ENCODE results near the gene PRRC2B. TPM values are rescaled to one million over a fixed set of nuclear protein-coding genes. Genes with fewer than 3 reads are reported as not detected.

The PRRC2B gene
- total RNA-seq, 2 donors from 2014 or later, result 94.7 to 197 TPM

DNA sequence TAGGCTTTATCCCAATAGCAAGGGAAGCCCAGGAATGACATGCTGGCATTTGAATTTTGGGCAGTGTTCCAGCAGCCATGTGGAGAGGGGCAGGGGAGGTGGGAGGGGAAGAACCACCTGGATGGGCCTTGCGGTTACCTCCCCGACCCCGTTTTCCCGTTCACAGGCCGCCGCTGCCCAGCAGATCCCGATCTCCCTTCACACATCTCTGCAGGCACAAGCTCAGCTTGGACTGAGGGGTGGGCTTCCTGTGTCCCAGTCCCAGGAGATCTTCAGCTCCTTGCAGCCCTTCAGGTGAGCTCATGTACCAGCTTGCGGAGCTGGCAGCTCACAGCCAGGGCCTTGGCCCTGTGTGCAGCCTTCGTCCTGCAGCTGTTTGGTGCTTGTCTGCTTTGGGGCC lies 93.1 kb downstream of the PRRC2B start:
- intact Hi-C loops (cut with DNase I), result no loop called here
- Histone ChIP-seq H3K36me3 (peaks cover 30 to 44% of the 10 kb centered on the region in 2 donors), H3K27ac (peak overlapping the region in 1 of 2 donors; percentile 14), H3K27me3 (replicated peaks; ENCODE audit: insufficient read depth) (no peaks in the 10 kb centered on the region), H3K4me3 (no peak overlapping the region), H3K9me3 (no peaks in the 10 kb centered on the region), H3K4me1 (replicated peaks) (peaks cover 16% of the 10 kb centered on the region)
- 55% methylated on average over 9 of the region's 9 CpGs for whole genome bisulfite sequencing
- DNase-seq (ENCODE audit: low spot score), result no peak
- TF ChIP-seq POLR2AphosphoS5 (IDR thresholded peaks at IDR 0.05) (no peak), POLR2A (IDR thresholded peaks at IDR 0.05) (no peak)
- TF ChIP-seq, protein P1, sequence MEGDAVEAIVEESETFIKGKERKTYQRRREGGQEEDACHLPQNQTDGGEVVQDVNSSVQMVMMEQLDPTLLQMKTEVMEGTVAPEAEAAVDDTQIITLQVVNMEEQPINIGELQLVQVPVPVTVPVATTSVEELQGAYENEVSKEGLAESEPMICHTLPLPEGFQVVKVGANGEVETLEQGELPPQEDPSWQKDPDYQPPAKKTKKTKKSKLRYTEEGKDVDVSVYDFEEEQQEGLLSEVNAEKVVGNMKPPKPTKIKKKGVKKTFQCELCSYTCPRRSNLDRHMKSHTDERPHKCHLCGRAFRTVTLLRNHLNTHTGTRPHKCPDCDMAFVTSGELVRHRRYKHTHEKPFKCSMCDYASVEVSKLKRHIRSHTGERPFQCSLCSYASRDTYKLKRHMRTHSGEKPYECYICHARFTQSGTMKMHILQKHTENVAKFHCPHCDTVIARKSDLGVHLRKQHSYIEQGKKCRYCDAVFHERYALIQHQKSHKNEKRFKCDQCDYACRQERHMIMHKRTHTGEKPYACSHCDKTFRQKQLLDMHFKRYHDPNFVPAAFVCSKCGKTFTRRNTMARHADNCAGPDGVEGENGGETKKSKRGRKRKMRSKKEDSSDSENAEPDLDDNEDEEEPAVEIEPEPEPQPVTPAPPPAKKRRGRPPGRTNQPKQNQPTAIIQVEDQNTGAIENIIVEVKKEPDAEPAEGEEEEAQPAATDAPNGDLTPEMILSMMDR (IDR thresholded peaks at IDR 0.05), result no peak

DNA sequence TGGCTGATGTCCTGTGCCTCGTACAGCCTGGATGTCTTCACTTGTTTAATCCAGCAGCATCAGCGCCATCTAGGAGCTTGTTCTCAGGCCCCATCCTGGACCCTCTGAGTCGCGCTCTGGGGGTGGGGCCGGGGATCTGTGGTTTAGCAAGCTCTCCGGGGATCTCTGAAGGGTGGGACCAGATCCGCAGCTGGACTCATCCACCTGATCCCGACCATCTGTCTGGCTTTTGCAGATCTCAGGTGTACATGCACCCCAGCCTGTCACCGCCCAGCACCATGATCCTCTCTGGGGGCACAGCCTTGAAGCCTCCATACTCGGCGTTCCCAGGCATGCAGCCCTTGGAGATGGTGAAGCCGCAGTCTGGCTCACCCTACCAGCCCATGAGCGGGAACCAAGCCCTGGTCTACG lies 93.7 kb downstream of the PRRC2B start:
- intact Hi-C loops (cut with DNase I), result no loop called here
- H3K27ac ChIP-seq, result no peak overlapping the region
- WGBS, result 75% methylated on average over 13 of the region's 14 CpGs
- no peak overlapping the region for H3K4me3 ChIP-seq
- DNase-seq (ENCODE audit: low spot score), result no peak
- H3K27me3 ChIP-seq (replicated peaks; ENCODE audit: insufficient read depth), result no peaks in the 10 kb centered on the region
- TF ChIP-seq POLR2A (IDR thresholded peaks at IDR 0.05), result no peak
- TF ChIP-seq, protein P1 (IDR thresholded peaks at IDR 0.05), result no peak
- TF ChIP-seq POLR2AphosphoS5 (IDR thresholded peaks at IDR 0.05), result no peak
- H3K4me1 ChIP-seq (replicated peaks), result peaks cover 10% of the 10 kb centered on the region
- peaks cover 35 to 51% of the 10 kb centered on the region in 2 donors for H3K36me3 ChIP-seq
- no peaks in the 10 kb centered on the region for H3K9me3 ChIP-seq

DNA sequence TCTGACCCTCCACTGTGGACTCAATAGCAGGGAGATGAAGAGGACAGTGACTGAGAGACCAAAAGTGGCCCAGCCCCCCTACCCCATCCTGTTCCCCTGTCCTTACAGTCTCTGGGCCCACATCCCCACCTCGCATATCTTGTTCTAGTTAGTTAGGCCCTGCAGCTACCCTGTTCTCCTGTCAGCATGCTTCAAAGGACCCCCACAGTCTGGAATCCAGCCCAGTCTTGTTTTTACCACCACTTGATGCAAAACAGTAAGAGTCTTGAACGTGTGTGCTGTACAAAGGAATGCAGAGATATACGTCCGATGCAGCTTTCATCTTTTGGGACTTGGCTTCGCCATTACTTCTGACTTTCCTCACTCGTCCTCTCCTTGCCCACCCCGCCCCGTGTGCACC lies 96.6 kb downstream of the PRRC2B start:
- H3K9me3 ChIP-seq, result no peaks in the 10 kb centered on the region
- no peaks in the 10 kb centered on the region for H3K27me3 ChIP-seq (replicated peaks; ENCODE audit: insufficient read depth)
- no peak overlapping the region for H3K4me3 ChIP-seq
- TF ChIP-seq POLR2AphosphoS5 (IDR thresholded peaks at IDR 0.05), result no peak
- TF ChIP-seq, protein P1 (IDR thresholded peaks at IDR 0.05), result no peak
- TF ChIP-seq POLR2A (IDR thresholded peaks at IDR 0.05), result no peak
- H3K36me3 ChIP-seq, result peaks cover 38 to 56% of the 10 kb centered on the region in 2 donors
- intact Hi-C loops (cut with DNase I), result no loop called here
- no peak overlapping the region for H3K27ac ChIP-seq
- 57% methylated on average over 8 of the region's 8 CpGs for WGBS
- no peak for DNase-seq (ENCODE audit: low spot score)
- H3K4me1 ChIP-seq (replicated peaks), result no peaks in the 10 kb centered on the region

DNA sequence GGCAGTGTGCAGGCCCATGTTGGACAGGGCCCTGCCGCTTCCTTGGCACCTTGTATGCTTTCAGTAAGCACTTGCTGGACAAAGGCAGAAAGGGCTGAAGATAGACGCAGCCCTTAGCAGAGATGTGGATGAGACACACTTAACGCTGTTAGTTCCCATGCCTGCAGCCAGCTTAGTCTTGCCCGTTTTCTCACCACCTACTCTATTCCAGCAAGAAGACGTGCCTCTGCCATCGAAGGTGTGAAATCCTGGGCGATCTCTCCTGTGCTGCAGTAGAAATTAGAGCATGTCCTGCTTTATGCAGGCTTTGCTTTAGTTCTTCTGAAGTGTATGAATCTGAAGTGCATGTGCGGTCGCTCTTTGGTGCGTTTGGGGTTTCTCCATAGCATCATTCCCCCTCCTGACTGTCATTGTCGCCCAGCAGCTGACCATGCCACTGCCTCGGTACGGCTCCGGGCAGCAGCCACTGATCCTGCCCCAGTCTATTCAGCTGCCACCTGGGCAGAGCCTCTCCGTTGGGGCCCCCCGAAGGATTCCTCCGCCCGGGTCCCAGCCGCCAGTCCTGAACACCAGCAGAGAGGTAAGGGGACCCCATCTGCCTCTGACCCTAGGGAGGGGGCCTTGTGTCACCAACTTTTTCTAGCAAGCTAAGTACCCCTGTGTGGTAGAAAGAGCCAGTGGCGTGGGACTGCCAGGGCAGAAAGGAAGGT lies 97.3 kb downstream of the PRRC2B start:
- TF ChIP-seq, protein P1 (IDR thresholded peaks at IDR 0.05), result no peak
- no peak for TF ChIP-seq POLR2AphosphoS5 (IDR thresholded peaks at IDR 0.05)
- no peak for TF ChIP-seq POLR2A (IDR thresholded peaks at IDR 0.05)

DNA sequence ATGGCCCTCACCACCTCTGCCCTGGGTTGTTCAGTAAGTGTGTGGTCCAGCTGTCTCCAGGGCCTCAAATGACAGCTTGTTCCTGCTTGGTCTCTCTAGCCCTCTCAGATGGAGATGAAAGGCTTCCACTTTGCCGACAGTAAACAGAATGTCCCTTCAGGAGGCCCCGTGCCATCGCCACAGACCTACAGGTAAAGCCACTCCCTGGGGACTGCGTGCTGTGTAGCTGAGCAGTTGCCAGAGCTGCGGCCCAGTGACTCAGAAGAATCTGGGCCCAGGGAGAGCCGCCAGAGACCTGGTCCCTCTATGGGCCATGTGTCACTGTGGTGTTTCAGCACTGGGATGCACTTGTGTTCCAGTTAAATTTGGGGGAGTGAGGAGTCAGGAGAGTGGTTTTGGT lies 98.2 kb downstream of the PRRC2B start:
- H3K4me3 ChIP-seq, result no peak overlapping the region
- intact Hi-C loops (cut with DNase I), result no loop called here
- TF ChIP-seq, protein P1 (IDR thresholded peaks at IDR 0.05), result no peak
- TF ChIP-seq POLR2AphosphoS5 (IDR thresholded peaks at IDR 0.05) (no peak), POLR2A (IDR thresholded peaks at IDR 0.05) (no peak)
- H3K4me1 ChIP-seq (replicated peaks), result no peaks in the 10 kb centered on the region
- H3K36me3 ChIP-seq, result peaks cover 50 to 65% of the 10 kb centered on the region in 2 donors
- DNase-seq (ENCODE audit: low spot score), result no peak
- WGBS, result 79% methylated on average over 6 of the region's 6 CpGs
- H3K9me3 ChIP-seq, result no peaks in the 10 kb centered on the region
- H3K27me3 ChIP-seq (replicated peaks; ENCODE audit: insufficient read depth), result no peaks in the 10 kb centered on the region
- H3K27ac ChIP-seq, result no peak overlapping the region

More for the DNA sequence above, 97.3 kb downstream of the PRRC2B start:
- no peaks in the 10 kb centered on the region for H3K27me3 ChIP-seq (replicated peaks; ENCODE audit: insufficient read depth)
- no peak for DNase-seq (ENCODE audit: low spot score)
- no peaks in the 10 kb centered on the region for H3K4me1 ChIP-seq (replicated peaks)
- peaks cover 42 to 61% of the 10 kb centered on the region in 2 donors for H3K36me3 ChIP-seq
- intact Hi-C loops (cut with DNase I), result no loop called here
- 94% methylated on average over 20 of the region's 20 CpGs for WGBS
- no peak overlapping the region for H3K27ac ChIP-seq
- no peak overlapping the region for H3K4me3 ChIP-seq
- H3K9me3 ChIP-seq, result no peaks in the 10 kb centered on the region

Data from prostate gland (tissue), 2 donors.